H4 (cell line): ENCODE results near the gene RCAN2. TPM values are rescaled to one million over a fixed set of nuclear protein-coding genes. Genes with fewer than 3 reads are reported as not detected.

Source experiments
- DNase-seq: peaks from one replicate; pipeline ENCODE4 v3.0.0-alpha.2; 2015; ENCODE audit warnings: low spot score
- total RNA-seq: library from RNA; depleted of rRNA; stranded (reverse); fragments of >200 nt; shearing (Covaris generic); gene quantifications from 2 replicates; pipeline ENCODE4 v1.2.3, GENCODE V29; 2014; rRNA removed

RCAN2 gene
- total RNA-seq: 0.43 and 1.0 TPM in 2 replicates

DNA sequence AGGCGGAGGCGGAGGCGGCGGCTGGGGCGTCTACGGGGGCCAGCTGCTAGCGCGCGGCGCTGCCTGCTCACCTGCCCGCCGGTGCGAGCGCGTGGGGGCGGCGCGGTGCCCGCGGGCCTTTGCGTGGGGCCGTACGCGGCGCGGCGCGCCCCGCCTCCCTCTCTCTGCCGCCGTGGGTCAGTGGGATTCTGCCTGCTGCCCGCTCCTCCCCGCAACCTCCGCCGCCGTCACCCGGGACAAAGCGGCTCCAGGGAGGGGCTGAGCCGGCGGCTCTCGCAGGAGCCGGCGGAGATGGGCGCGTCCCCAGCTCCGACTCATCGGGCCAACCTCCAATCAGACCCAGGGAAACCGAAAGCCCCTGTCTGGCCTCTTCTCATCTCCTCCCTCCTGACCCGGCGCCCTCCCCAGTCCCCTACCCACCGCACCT is at the start of gene RCAN2:
Gene RCAN2 (minus strand): TSS at position 249 of the 427 bp plus-strand sequence.
- DNase-seq: peak; percentile 36

DNA sequence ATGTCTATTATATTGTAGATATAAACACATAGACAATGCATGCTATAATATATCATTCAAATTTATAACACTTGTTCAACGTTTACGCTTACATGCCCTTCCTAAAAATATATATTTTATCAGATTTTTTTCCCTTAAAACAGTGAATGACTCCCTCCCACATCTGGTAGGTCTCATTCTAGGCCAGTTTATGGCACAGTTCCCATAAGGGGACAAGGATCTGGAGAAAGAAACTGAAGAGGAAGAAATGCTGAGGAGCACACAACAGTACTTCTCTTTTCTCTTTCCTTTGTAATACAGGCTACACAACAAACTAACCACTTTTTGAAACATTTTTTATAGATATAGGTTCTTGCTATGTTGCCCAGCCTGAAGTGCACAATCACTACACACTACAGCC is 48.6 kb upstream of the RCAN2 start:
- no peak for DNase-seq

DNA sequence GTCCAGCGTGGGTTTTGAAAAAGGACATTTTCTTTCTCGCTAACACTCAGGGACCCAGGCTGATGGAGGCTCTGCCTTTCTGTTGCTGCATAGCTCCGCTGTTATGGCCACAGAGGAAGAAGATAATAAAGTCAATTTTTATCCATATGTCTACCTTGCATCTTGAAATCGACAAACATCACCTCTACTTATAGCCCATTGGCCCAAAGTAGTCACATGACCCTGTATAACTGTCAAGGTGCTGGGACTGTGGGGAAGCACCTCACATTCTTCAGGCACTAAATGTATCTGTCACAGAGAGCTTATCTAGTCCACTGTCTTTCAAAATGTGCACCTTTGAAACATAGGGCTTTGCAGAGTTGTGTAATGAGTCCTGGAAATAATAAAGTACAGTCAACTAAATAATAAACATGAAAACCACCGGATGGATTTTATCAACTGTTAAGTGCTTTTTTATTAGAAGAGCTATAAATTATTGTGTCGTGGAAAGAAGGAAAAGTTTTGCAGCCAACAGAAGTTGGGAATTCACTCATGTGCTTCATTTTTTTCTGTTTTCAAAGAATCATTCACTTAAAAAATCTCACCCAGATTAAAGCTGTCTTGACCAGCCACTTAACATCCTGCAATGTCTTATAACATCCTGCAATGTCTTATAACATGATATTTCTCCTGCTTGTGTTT is 47.7 kb upstream of the RCAN2 start:
- no peak for DNase-seq

DNA sequence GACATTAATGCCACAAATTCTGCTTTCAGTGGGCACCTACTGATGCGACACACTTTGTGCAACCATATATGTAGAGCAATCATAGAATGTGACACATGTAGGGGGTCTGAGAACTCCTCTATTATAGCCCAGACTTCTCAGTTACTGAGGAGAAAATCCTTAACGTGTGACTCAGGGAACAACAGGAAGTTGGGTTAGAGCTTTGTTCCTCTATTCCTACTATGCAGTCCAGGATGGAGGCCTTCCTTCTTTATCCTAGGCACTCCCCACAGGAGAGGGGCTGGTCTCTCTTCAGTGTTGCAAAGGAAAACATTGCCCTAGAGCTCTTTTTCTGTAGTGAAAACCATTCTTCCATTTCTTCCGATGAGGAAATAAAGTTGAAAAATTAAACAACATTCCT is 39.6 kb upstream of the RCAN2 start:
- DNase-seq: no peak

DNA sequence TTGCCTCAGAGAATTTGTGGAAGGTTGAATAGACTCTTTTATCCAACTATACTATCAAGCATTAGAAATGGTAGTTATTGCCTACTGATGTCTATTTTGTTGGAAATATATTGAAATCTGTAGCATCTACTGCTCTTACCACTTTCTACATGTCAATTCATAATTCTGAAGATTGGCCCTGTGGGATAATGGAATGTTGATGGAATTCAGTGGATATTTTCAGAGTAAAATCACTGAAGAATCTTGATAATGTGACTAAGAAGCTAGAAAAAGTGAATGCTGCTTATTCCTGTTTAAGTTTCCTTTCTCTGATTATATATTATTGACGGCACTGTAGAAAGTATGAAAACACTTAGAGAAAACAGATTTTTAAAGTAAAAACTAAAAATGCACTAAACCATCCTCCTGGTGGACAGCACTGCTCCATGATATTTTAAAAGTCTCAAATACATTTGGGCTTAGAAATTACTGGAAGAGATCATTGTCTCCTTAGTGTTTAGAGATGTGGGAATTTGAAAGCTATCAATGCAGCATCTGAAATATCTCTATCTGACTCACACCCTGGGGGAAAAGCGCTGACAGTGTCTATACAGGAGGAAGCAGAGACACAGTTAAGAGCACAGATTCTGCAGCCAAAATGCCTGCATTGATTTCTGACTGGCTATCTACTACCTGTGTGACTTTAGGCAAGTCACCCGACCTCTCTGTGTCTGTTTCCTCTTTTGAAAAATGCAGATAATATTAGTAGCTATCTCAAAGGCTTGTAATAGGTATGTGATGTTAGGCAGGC is 37.9 kb upstream of the RCAN2 start:
- DNase-seq: no peak

DNA sequence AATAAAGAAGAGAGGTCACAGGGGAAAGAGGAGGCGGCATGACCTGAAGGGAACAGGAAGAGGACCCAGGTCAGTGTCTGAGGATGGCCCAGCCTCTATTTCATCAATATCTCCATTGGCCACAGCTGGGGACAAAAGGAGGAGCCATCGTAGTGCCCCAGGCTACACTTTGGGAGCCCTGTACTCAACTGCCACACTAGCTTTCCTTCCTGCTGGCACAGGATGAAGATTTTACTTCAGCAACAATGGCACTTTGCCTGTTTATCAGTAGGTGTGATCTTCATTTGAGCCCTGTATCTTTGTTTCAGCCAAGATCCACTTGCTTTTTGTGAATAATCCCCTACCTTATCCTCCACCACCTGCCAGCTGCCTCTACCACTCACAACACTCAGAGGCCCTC is 35.4 kb upstream of the RCAN2 start:
- DNase-seq: no peak

DNA sequence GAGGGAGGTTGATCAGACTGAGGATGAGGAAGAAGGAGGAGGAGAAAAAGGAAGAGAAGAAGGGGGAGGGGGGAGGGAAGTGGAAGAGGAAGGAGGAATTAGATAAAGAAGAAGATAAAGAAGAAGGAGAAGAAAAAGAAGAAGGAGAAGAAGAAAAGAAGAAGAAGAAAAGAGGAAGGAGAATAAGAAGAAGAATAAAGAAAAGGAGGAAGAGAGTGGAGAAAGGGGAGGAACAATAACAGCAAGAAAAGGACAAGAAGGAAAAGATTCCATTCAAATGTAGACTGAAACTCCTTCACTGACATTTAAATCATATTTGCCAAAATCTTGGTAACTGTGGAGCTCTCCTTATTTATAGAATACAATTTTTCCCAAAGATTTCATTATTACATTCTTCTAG is 34.3 kb upstream of the RCAN2 start:
- DNase-seq: no peak

DNA sequence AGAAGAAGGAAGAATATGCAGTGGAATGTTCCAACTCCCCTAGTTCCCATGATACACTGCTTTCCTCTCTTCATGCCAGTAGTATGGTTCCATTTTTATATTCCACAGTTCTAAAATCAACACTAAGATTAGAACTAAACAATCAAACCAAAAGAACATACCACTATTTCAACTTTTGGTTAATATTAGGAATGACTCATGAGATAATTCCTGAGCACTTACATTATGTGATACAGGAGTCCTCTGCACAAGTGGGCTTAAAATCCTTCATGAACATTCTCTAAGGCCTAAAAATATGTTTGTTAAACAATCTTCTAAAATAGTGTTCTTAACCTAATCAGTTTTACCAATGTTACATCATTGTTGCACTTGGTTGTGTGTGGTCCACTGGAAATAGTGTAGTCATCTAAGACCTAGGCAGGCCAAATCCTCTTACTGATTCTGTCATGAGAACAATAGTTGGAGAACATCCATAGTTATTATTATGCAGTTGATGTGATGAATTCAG is 30.3 kb upstream of the RCAN2 start:
- DNase-seq: peak; percentile 60

DNA sequence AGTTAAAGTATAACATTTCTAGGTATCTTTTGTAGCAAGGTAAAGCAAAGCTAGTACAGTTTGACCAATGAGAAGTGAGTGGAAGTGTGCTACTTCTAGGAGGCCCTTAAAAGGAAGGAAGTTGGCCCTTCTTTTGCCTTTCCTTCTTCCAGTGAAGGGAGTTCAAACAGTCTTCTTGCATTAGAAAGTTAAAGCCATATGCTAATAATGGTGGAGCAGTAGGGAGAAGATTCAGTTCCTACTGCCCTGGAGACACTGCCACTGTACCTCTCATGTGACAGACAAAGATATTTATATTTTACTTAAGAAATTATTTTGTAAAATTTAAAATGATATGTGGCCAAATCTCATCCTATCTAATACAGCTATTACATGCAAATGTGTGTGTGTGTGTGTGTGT is 26.0 kb upstream of the RCAN2 start:
- DNase-seq: no peak

DNA sequence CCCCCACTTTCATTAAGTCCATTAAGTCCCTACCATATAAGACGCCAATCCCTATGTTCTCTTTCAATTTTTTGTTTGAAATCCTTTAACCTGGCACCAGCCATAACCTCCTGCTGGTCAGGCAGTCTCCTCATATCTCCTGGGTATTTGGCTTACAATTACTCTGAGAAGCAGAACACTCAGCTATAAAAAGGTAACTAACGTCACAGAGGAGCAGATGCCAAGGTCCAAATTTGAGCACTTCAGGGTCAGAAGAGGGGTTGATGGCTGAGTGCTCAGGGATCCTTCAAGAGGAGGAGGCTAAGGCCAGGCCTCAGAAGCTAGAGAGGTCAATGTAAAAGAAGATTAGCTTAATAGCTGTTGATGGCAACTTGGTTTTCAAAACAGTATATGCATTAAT is 22.3 kb upstream of the RCAN2 start:
- DNase-seq: no peak

DNA sequence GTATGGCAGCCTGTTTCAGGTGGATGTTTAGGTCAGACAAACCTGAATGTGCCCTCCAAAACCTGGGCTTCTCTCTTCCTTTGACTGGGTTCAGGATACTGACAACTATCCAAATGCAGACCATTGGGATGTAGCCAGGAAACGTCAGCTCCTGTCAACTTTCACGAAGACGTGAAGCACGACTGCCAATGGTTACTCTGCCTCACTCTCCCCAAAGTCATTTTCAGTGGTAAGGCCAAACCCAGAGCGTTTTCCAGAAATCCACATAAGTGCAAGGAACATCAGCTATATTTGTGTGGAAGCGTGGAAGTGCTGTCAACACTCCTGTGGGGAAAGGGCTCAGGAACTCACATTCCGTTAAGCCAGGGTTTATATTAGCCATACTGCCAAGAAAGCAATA is 20.1 kb upstream of the RCAN2 start:
- DNase-seq: no peak

DNA sequence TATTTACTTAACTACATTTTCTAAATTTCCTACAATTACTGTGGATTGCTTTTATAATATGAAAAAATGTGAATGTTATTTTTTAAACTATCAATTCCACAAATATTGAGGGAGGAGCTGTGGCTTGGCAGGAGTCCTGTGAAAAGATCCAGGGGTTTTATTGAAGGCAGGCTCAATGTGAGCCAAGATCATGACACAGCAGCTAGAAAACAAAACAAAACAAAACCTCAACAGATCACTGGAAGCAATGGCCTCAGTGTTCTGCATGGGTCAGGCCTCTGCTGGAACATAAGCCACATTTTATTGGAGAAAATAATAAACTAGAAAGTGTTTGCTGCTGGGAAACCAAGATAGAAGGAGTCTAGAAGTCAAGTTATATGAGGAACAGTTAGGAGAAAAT is 19.4 kb upstream of the RCAN2 start:
- DNase-seq: peak; percentile 69

DNA sequence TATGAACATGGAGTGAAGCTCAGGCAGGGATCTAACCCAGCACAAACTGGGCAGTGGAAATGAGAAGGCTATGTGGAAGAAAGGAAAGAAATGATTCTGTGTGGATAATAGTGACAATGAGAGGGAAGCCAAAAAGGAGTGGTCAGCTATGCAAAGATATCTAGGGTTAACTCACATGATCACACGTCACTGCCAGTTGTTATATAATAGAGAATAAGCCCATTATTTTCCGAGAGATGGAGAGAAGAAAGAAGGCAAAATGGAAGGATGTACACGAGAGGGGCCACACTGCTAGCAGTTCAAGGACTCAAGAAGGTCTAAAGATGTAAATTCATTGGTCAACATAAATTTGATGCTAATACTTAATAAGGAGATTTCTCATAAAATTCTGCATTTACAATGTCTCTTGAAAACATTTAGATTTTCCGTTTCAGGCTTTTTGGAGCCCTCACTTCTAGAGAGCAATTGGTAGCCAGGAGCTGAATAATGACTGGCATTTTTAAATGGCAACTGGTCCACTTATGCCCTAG is 18.8 kb upstream of the RCAN2 start:
- no peak for DNase-seq

DNA sequence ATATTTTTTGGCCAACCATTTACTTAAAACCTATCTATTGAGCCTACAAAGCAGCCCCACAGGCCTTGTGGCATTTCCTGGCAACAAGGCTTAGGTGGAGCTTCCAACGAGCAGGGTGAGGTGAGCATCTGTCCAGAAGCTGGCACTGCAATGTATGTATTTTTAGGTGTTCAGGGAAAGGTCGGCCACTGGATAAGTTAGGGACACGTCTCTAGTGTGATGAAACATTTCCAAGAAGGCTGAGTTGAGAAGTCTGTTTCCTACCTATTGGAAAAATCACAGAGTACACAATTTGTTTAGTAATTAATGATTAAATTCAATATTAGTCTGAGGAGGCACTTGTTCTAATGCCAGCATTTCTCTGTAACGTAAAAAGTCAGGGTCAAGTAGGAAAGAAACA is 17.8 kb upstream of the RCAN2 start:
- no peak for DNase-seq

DNA sequence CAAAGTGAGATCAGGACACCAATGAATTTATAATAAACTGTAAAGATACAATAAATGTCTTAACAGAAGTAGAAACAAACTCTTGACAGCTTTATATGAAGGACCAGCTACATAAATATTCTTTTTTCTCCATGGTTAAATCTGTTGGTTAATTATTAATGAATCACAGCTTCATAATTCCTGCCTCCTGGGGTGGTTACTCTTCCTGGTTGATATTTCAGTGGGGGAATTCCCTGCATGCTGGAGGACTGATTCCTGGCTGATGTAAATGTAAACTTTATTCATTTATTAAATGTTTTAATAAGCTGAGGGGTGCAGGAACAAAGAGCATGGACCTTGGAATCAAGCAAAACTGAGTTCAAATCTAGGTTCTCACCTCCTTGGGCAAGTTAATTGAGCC is 16.2 kb upstream of the RCAN2 start:
- no peak for DNase-seq

DNA sequence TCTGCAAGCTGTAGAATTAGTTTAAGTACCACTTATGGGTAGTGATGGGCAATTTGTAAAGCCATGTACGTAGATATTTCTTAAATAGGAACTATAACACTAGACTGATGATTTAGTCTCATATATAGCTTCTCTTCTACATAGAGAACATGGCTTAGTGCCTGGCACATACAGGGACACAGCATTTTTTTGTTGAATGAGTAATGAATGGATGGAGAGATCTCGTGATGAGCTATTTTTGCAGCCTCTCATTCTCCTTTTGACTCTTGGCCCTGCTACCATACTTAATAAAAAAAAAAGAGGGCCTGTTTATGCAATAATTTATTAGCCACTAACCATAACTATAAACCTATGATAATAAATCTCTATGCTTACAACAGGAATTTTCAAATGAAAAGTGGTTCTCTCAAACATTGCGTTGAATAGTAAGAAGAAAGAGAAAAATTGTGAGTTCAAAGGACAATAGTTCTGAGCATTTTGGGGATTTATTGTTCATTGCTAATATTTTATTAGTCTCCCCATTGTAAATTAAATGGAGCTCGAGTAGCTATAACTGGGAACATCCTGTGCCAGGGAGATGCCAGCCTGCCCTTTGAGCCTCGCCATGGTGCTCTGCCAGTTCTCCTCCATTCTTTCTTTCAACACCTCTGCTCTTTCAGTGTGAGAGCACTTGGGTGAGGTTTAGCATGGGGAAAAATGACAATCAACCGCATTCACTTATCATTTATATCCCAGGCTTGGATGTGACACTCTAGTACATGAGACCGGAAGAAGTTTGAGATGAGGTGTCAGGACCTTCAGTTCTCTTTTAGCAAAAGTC is 14.7 kb upstream of the RCAN2 start:
- no peak for DNase-seq

DNA sequence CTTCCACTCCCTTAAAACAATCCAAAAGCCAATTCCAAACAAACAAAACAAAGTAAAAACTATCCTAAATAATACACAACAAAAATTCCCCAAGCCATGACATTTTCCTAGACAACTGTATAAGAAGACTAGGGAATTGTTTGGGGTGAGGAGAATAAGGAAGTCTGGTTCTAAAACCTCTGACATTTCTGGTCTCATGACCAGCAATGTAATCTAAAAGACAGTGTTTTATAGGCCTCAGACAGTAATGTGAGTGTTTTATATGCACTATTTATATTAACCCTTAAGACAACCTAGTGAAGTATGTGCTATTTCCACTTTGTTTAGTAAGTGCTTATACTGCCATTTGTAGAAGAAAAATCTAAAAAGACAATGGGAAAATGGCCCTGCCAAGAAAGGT is 13.0 kb upstream of the RCAN2 start:
- DNase-seq: no peak

DNA sequence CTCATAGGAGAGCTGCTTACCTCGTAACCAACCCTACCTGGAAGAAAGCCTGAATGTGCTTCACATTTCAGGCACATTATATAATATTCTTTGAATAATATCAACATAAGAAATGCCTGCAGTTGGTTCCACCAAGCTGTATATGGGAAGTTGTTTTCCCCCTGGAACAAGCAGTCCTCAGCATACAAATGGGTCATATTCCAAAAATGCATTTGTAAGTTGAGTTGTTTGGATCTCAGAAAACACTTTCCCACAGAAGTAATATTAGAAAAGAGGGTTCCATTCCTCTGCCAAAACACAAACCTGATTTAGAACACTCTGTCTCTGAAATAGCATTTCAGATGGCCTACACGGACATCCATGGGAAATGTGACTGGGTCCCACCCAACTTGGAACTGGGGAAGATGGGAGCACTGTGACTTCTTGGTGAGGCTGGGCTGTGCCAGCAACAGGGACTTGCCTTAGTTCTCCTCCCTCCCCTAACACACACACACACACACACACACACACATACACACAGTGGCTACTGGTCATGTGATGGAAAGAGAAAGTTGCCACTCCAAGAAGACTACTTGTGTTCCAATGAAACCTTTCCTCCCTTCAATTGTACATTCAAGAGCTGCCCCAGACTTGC is 11.4 kb upstream of the RCAN2 start:
- no peak for DNase-seq

DNA sequence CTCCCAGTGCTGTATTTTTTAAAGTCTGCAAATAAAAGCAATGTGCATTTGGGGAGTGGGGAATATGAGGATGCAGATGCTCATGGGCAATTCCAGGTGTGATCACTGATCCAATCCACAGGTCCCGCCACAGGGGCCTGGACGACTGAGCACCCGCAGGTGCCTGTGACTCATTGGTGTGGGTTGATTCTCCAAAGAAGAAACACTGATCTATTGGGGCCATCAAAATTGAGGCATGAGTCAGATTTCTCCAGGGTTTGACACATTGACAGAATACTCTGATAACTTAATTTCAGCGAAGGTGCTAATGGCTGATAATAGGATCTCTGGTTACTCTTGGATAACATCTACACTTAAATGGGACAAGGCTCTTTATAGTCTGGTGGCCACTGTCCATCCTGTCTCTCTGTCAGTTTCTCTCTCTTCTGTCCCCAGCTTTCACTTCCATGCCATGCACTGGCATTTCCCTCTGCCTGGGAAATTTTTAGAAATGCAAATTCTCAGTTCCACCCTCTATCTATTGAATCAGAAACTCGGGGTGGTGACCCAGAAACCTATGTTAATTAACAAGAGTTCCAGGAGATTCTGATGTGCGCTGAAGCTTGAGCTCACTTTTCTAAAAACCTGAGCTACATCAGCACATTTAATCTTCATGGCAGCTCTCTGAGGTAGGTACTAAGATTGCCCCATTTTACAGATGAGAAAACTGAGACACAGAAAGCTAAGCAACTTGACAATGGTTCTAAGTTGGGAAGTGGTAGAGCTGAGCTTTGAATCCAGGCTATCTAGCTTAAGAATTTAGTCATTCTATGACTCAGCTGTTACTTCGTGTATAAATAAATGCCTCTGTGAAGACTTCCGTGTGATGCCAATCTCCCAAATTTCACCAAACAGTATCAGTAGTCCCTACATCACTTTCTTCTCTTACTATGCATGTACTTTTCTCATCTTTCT is 10.2 kb upstream of the RCAN2 start:
- no peak for DNase-seq

DNA sequence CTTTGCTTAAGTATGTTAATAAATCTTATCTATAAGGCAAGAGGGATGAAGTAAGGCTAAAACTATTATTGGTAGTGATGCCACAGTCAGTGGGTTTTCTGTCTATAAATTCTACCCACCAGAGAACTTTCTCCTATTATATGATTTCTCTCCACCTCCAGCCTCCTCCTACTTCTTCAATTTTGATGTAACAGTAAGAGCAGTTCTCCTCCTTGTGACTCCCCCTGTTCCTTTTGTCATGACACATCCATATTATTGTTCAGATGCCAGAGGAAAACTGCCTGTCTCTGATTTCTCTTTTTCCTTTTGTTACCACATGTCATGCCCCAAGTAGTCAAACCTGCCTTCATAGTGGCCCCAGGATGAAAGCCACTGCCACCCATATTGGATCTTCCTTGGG is 9.1 kb upstream of the RCAN2 start:
- no peak for DNase-seq
